Loucy (cell line): ENCODE results near the gene C4orf33.

Source experiments
- EZH2phosphoT487 ChIP-seq: fragments of 200-600 bp; IDR thresholded peaks from 2 replicates; pipeline ENCODE4 v1.6.1; 2018; ENCODE audit warnings: antibody characterized with exemption, mild to moderate bottlenecking, moderate library complexity, borderline replicate concordance
- TF ChIP-seq, protein P1 (sequence below): fragments of 200-600 bp; sonication (generic); conservative IDR thresholded peaks from 2 replicates; pipeline ENCODE4 v1.5.1; 2014; ENCODE audit warnings: mild to moderate bottlenecking, antibody characterized with exemption, low read length

DNA sequence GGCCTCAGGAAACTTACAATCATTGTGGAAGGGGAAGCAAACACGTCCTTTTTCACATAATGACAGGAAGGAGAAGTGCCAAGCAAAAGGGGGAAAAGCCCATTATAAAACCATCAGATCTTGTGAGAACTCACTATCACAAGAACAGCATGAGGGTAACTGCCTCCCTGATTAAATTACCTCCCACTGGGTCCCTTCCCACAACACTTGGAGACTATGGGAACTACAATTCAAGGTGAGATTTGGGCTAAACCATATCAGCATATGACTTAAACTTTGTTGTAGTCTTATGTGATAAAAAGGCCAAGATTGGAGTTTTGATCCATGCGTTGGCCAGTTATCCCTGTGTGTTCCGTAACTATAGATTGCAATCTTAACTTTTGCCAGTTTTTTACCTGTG lies 68.3 kb downstream of the C4orf33 start:
- TF ChIP-seq, protein P1, sequence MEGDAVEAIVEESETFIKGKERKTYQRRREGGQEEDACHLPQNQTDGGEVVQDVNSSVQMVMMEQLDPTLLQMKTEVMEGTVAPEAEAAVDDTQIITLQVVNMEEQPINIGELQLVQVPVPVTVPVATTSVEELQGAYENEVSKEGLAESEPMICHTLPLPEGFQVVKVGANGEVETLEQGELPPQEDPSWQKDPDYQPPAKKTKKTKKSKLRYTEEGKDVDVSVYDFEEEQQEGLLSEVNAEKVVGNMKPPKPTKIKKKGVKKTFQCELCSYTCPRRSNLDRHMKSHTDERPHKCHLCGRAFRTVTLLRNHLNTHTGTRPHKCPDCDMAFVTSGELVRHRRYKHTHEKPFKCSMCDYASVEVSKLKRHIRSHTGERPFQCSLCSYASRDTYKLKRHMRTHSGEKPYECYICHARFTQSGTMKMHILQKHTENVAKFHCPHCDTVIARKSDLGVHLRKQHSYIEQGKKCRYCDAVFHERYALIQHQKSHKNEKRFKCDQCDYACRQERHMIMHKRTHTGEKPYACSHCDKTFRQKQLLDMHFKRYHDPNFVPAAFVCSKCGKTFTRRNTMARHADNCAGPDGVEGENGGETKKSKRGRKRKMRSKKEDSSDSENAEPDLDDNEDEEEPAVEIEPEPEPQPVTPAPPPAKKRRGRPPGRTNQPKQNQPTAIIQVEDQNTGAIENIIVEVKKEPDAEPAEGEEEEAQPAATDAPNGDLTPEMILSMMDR, result no peak
- TF ChIP-seq EZH2phosphoT487, result no peak
